ENCODE results near the gene CDKN2A. TPM values are rescaled to one million over a fixed set of nuclear protein-coding genes. Genes with fewer than 3 reads are reported as not detected.

CDKN2A gene
- total and polyA plus RNA-seq, 4 donors, result 0.23 to 0.76 (median 0.43) TPM

DNA sequence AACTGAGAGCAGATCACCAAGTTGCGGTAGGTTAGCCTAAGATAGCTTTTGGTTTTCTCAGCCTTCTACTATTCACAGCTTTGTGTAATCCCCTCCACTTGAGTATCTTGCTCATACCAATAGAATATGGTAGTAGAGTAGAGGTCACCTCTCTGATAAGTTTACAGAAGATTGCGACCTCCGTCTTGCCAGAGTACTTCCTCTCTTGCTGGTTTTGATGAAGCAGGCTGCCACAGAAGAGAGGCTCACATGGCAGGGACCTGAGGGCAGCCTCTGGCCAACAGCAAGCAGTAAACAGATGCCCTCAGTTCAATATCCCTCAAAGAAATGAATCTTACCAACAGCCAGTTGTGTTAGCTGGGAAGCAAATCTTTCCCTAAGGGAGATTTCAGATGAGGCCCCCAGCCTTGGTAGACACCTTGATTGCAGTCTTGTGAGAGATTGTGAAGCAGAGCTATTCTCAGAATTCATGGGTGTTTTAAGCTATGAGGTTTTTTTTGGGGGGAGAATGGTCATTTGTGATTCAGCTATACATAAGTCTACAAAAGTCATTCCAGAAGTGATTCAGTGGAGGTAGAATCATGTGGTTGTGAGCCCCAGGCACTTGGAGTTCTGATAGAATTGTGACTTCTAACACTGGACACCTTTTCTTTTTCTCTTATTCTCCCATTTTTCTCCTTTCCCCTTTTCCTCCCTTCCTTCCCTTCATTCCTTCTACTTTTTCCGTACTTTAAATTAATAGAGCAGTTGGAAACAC lies 37.6 kb upstream of the CDKN2A start:
- no peak for DNase-seq (ENCODE audit: low spot score)
- H3K4me3 ChIP-seq (ENCODE audit: low read depth in 1 of 3, low read length in 3 of 3), result no peak overlapping the region
- H3K4me1 ChIP-seq (ENCODE audit: control insufficient read depth in 4 of 4, insufficient read depth in 4 of 4, low read length in 3 of 4), result peaks cover 0 to 3% (median 1%) of the 10 kb centered on the region in 4 donors
- no peak for TF ChIP-seq NR2F2 (IDR thresholded peaks at IDR 0.05)
- TF ChIP-seq JUND (IDR thresholded peaks at IDR 0.05), result no peak
- TF ChIP-seq GABPA (IDR thresholded peaks at IDR 0.05 in 1 of 2, conservative IDR thresholded peaks at IDR 0.05 in 1 of 2), result no peak
- no peak for TF ChIP-seq RAD21 (IDR thresholded peaks at IDR 0.05)
- no peak for TF ChIP-seq RXRA (IDR thresholded peaks at IDR 0.05)
- no peak for TF ChIP-seq FOXA2 (IDR thresholded peaks at IDR 0.05)
- TF ChIP-seq, protein P1, sequence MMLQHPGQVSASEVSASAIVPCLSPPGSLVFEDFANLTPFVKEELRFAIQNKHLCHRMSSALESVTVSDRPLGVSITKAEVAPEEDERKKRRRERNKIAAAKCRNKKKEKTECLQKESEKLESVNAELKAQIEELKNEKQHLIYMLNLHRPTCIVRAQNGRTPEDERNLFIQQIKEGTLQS (IDR thresholded peaks at IDR 0.05), result no peak
- TF ChIP-seq TAF1 (conservative IDR thresholded peaks at IDR 0.05), result no peak
- TF ChIP-seq, protein P2, sequence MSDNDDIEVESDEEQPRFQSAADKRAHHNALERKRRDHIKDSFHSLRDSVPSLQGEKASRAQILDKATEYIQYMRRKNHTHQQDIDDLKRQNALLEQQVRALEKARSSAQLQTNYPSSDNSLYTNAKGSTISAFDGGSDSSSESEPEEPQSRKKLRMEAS (IDR thresholded peaks at IDR 0.05), result no peak
- TF ChIP-seq, protein P3, sequence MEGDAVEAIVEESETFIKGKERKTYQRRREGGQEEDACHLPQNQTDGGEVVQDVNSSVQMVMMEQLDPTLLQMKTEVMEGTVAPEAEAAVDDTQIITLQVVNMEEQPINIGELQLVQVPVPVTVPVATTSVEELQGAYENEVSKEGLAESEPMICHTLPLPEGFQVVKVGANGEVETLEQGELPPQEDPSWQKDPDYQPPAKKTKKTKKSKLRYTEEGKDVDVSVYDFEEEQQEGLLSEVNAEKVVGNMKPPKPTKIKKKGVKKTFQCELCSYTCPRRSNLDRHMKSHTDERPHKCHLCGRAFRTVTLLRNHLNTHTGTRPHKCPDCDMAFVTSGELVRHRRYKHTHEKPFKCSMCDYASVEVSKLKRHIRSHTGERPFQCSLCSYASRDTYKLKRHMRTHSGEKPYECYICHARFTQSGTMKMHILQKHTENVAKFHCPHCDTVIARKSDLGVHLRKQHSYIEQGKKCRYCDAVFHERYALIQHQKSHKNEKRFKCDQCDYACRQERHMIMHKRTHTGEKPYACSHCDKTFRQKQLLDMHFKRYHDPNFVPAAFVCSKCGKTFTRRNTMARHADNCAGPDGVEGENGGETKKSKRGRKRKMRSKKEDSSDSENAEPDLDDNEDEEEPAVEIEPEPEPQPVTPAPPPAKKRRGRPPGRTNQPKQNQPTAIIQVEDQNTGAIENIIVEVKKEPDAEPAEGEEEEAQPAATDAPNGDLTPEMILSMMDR (IDR thresholded peaks at IDR 0.05; ENCODE audit: low read depth, low read length, missing input control), result no peak
- H3K27ac ChIP-seq (ENCODE audit: low read depth in 1 of 2, low read length in 2 of 2), result no peak overlapping the region
- H3K36me3 ChIP-seq (ENCODE audit: control insufficient read depth in 4 of 4, insufficient read depth in 3 of 4, low read depth in 1 of 4, low read length in 3 of 4), result no peaks in the 10 kb centered on the region
- H3K9ac ChIP-seq (ENCODE audit: low read depth in 1 of 2, low read length in 2 of 2), result no peak overlapping the region
- no peaks in the 10 kb centered on the region for H3K9me3 ChIP-seq (ENCODE audit: control insufficient read depth in 4 of 4, low read length in 3 of 4)
- H3K27me3 ChIP-seq (ENCODE audit: control insufficient read depth in 4 of 4, insufficient read depth in 4 of 4, low read length in 3 of 4), result no peaks in the 10 kb centered on the region
- 81% methylated on average over 4 of the region's 4 CpGs for WGBS

DNA sequence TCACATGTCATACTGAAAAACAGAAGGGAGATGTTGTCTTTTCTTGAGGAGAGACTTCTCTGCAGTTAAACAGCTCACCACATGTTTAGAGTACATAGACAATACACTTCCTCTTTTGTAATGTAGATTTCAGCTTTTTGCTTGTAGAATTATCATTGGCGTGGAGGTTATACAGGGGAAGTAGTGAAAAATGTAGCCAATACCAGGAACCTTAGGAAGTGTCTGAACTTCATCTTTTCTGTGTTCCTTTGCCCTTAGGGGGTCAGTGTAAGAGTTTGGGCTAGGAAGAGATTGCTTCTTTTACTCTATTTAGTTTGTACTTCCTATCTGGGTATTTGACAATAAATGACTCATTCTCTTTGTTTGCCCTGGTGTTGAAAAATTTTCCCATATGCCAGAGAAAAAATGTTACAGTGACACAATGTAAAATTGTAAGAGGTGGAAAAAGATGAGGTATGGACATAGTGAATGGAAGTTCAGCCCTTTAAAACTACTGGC lies 36.0 kb upstream of the CDKN2A start:
- H3K4me3 ChIP-seq (ENCODE audit: low read depth in 1 of 3, low read length in 3 of 3), result no peak overlapping the region
- WGBS, result 63% methylated on average over 1 of the region's 1 CpG
- no peak overlapping the region for H3K9ac ChIP-seq (ENCODE audit: low read depth in 1 of 2, low read length in 2 of 2)
- peaks cover 0 to 2% (median under 1%) of the 10 kb centered on the region in 4 donors for H3K4me1 ChIP-seq (ENCODE audit: control insufficient read depth in 4 of 4, insufficient read depth in 4 of 4, low read length in 3 of 4)
- TF ChIP-seq RAD21 (IDR thresholded peaks at IDR 0.05) (peak in 1 of 2 donors; percentile 11), NR2F2 (IDR thresholded peaks at IDR 0.05) (no peak), YY1 (IDR thresholded peaks at IDR 0.05) (no peak), JUND (IDR thresholded peaks at IDR 0.05) (peak; percentile 91 to 95), HNF4A (conservative IDR thresholded peaks at IDR 0.05) (peak in 1 of 2 donors; percentile 7), RXRA (IDR thresholded peaks at IDR 0.05) (peak in 1 of 2 donors; percentile 4), HNF4G (IDR thresholded peaks at IDR 0.05) (no peak)
- TF ChIP-seq, protein P1 (IDR thresholded peaks at IDR 0.05), result peak; percentile 82
- TF ChIP-seq, protein P3 (IDR thresholded peaks at IDR 0.05; ENCODE audit: low read depth, low read length, missing input control), result no peak
- TF ChIP-seq, protein P4, sequence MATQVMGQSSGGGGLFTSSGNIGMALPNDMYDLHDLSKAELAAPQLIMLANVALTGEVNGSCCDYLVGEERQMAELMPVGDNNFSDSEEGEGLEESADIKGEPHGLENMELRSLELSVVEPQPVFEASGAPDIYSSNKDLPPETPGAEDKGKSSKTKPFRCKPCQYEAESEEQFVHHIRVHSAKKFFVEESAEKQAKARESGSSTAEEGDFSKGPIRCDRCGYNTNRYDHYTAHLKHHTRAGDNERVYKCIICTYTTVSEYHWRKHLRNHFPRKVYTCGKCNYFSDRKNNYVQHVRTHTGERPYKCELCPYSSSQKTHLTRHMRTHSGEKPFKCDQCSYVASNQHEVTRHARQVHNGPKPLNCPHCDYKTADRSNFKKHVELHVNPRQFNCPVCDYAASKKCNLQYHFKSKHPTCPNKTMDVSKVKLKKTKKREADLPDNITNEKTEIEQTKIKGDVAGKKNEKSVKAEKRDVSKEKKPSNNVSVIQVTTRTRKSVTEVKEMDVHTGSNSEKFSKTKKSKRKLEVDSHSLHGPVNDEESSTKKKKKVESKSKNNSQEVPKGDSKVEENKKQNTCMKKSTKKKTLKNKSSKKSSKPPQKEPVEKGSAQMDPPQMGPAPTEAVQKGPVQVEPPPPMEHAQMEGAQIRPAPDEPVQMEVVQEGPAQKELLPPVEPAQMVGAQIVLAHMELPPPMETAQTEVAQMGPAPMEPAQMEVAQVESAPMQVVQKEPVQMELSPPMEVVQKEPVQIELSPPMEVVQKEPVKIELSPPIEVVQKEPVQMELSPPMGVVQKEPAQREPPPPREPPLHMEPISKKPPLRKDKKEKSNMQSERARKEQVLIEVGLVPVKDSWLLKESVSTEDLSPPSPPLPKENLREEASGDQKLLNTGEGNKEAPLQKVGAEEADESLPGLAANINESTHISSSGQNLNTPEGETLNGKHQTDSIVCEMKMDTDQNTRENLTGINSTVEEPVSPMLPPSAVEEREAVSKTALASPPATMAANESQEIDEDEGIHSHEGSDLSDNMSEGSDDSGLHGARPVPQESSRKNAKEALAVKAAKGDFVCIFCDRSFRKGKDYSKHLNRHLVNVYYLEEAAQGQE (IDR thresholded peaks at IDR 0.05), result no peak
- TF ChIP-seq, protein P2 (IDR thresholded peaks at IDR 0.05), result peak; percentile 35
- no peaks in the 10 kb centered on the region for H3K36me3 ChIP-seq (ENCODE audit: control insufficient read depth in 4 of 4, insufficient read depth in 3 of 4, low read depth in 1 of 4, low read length in 3 of 4)
- H3K27ac ChIP-seq (ENCODE audit: low read depth in 1 of 2, low read length in 2 of 2), result no peak overlapping the region
- no peaks in the 10 kb centered on the region for H3K27me3 ChIP-seq (ENCODE audit: control insufficient read depth in 4 of 4, insufficient read depth in 4 of 4, low read length in 3 of 4)
- H3K9me3 ChIP-seq (ENCODE audit: control insufficient read depth in 4 of 4, low read length in 3 of 4), result no peaks in the 10 kb centered on the region
- no peak for DNase-seq (ENCODE audit: low spot score)
